ENCODE measurements around the gene SOX8. TPM values are rescaled to one million over a fixed set of nuclear protein-coding genes. Genes with fewer than 3 reads are reported as not detected.

The SOX8 gene
- total and polyA plus RNA-seq, 2 experiments from 2014 or later = 5.7 to 26.2 TPM

- TF ChIP-seq REST (IDR thresholded peaks at IDR 0.05; ENCODE audit: unreplicated experiment) = no peak
Measured at GRCh38 chr16:971582-971905, 10.0 kb upstream of the SOX8 start (continued).

GRCh38 chr16:971981-972315 lies 9.6 kb upstream of the SOX8 start:
- Histone ChIP-seq H3K4me3 (no peak overlapping the region), H3K9me2 (ENCODE audit: insufficient read depth) (no peaks in the 10 kb centered on the region), H3K4me1 (ENCODE audit: insufficient read depth) (peaks cover 4% of the 10 kb centered on the region; the same call in 1 of the 2 replicates), H3F3A (replicated peaks; ENCODE audit: low read depth) (0 out of 2 replicates have a peak, but pooled peaks cover 5% of the 10 kb centered on the region), H2AFZ (no peak overlapping the region), H3K27ac (ENCODE audit: low read depth) (no peak overlapping the region), H3K36me3 (ENCODE audit: insufficient read depth) (no peaks in the 10 kb centered on the region), H3K4me2 (no peak overlapping the region), H3K27me3 (ENCODE audit: insufficient read depth) (peaks cover 9% of the 10 kb centered on the region), H4K20me1 (replicated peaks; ENCODE audit: insufficient read depth) (0 out of 2 replicates have a peak, but pooled peaks cover 4% of the 10 kb centered on the region), H3K79me2 (replicated peaks; ENCODE audit: insufficient read depth) (no peaks in the 10 kb centered on the region)
- H3K27ac Mint-ChIP-seq = no peak overlapping the region
- H3K9me3 Mint-ChIP-seq = no peaks in the 10 kb centered on the region; the same call in 2 of the 3 replicates
- peaks cover 16% of the 10 kb centered on the region for H3K27me3 Mint-ChIP-seq (ENCODE audit: insufficient read depth, low read depth, poor library complexity)
- TF ChIP-seq CREB1 (CRISPR knock-in tag; IDR thresholded peaks at IDR 0.05; ENCODE audit: low read depth) (no peak), POLR2AphosphoS5 (IDR thresholded peaks at IDR 0.05; ENCODE audit: low read depth) (no peak)
- H3K4me1 Mint-ChIP-seq = peaks cover 11% of the 10 kb centered on the region
- DNase-seq (ENCODE audit: low spot score) = no peak
- ATAC-seq = no peak
- no peaks in the 10 kb centered on the region; the same call in 2 of the 3 replicates for H3K36me3 Mint-ChIP-seq (ENCODE audit: low read depth)
- peak overlapping the region; percentile 58 for H3K4me3 Mint-ChIP-seq

- 0 out of 2 replicates have a peak, but pooled peaks cover 4% of the 10 kb centered on the region for H4K20me1 ChIP-seq (replicated peaks; ENCODE audit: insufficient read depth)
- no peak overlapping the region for H3K27ac ChIP-seq (ENCODE audit: low read depth)
- H3K4me3 Mint-ChIP-seq = no peak overlapping the region
- H2AFZ ChIP-seq = no peak overlapping the region
- peaks cover 11% of the 10 kb centered on the region for H3K4me1 Mint-ChIP-seq
- H3K79me2 ChIP-seq (replicated peaks; ENCODE audit: insufficient read depth) = no peaks in the 10 kb centered on the region
- no peak for ATAC-seq
- DNase-seq (ENCODE audit: low spot score) = no peak
- no peaks in the 10 kb centered on the region; the same call in 2 of the 3 replicates for H3K9me3 Mint-ChIP-seq
- H3F3A ChIP-seq (replicated peaks; ENCODE audit: low read depth) = 0 out of 2 replicates have a peak, but pooled peaks cover 5% of the 10 kb centered on the region
- no peaks in the 10 kb centered on the region for H3K36me3 ChIP-seq (ENCODE audit: insufficient read depth)
- no peak overlapping the region for H3K27ac Mint-ChIP-seq
- peaks cover 9% of the 10 kb centered on the region for H3K27me3 ChIP-seq (ENCODE audit: insufficient read depth)
- no peak overlapping the region for H3K4me3 ChIP-seq
- H3K9me2 ChIP-seq (ENCODE audit: insufficient read depth) = no peaks in the 10 kb centered on the region
- no peaks in the 10 kb centered on the region; the same call in 2 of the 3 replicates for H3K36me3 Mint-ChIP-seq (ENCODE audit: low read depth)
- peaks cover 16% of the 10 kb centered on the region for H3K27me3 Mint-ChIP-seq (ENCODE audit: insufficient read depth, low read depth, poor library complexity)
- H3K4me1 ChIP-seq (ENCODE audit: insufficient read depth) = peaks cover 4% of the 10 kb centered on the region; the same call in 1 of the 2 replicates
- H3K4me2 ChIP-seq = no peak overlapping the region
- TF ChIP-seq NANOG (IDR thresholded peaks at IDR 0.05; ENCODE audit: borderline replicate concordance) (no peak), ZNF331 (CRISPR knock-in tag; IDR thresholded peaks at IDR 0.05; ENCODE audit: low read depth) (no peak), EZH2 (IDR thresholded peaks at IDR 0.05; ENCODE audit: low read depth, unreplicated experiment) (no peak), STAT1 (IDR thresholded peaks at IDR 0.05; ENCODE audit: unreplicated experiment) (no peak), JUNB (IDR thresholded peaks at IDR 0.05; ENCODE audit: unreplicated experiment) (no peak), CREB1 (CRISPR knock-in tag; IDR thresholded peaks at IDR 0.05; ENCODE audit: low read depth) (no peak), EZH2phosphoT487 (IDR thresholded peaks at IDR 0.05; ENCODE audit: unreplicated experiment) (no peak), CTCF (conservative IDR thresholded peaks at IDR 0.05; ENCODE audit: low read depth in 2 of 2) (no peak), ZNF114 (CRISPR knock-in tag; IDR thresholded peaks at IDR 0.05) (no peak), POLR2AphosphoS5 (IDR thresholded peaks at IDR 0.05; ENCODE audit: low read depth) (no peak), ETS1 (IDR thresholded peaks at IDR 0.05) (no peak), REST (IDR thresholded peaks at IDR 0.05; ENCODE audit: unreplicated experiment) (no peak)
Measured at GRCh38 chr16:972316-973002, 9.1 kb upstream of the SOX8 start.
